GM12891 (cell line): Measurements from ENCODE around the gene FHIT.

ENCODE experiments used
- DNase-seq: peaks from one replicate; pipeline ENCODE4 v3.0.0; 2011; ENCODE audit warnings: low spot score; ENCODE audit not compliant: insufficient read length
- FAIRE-seq: peaks from 2 replicates; lab custom pipeline; 2011; peaks lifted over from hg19 to GRCh38; lab: Jason Lieb, UNC
- PAX5 ChIP-seq: IDR thresholded peaks from 2 replicates; pipeline ENCODE4 v1.6.1; 2011; ENCODE audit warnings: low read length, moderate library complexity, mild to moderate bottlenecking; ENCODE audit not compliant: insufficient read depth, severe bottlenecking
- POLR2A ChIP-seq: IDR thresholded peaks from 2 replicates; pipeline ENCODE4 v1.6.1; 2011; ENCODE audit warnings: low read depth, low read length, control low read depth
- POLR2AphosphoS5 ChIP-seq: IDR thresholded peaks from 2 replicates; pipeline ENCODE4 v1.6.1; 2011; ENCODE audit warnings: low read depth, low read length, control low read depth
- POU2F2 ChIP-seq: IDR thresholded peaks from 2 replicates; pipeline ENCODE4 v1.6.1; 2011; ENCODE audit warnings: low read depth, mild to moderate bottlenecking, control low read depth, low read length, moderate library complexity
- SPI1 ChIP-seq: IDR thresholded peaks from 2 replicates; pipeline ENCODE4 v1.6.1; 2011; ENCODE audit warnings: low read depth, low read length, control low read depth
- TAF1 ChIP-seq: IDR thresholded peaks from 2 replicates; pipeline ENCODE4 v1.6.1; 2011; ENCODE audit warnings: low read depth, low read length, control low read depth

The FHIT gene

DNA sequence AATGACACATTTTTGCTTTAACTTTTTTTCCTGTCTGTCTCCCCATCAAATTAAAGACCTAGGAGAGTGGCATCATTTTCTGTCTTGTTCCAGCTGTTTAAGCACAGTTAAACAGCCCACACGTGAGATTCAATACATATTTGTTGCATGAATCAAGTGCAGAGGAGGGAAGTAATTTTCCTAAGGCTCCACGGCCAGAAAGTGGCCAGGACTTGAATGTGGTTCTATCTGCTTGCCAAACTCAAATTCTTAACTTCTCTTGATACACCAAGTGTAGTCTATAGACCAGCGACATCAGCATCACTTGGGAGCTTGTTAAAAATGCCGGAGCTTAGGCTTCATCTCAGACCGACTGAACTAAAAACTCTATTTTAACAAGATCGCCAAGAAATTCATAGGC is 1476.6 kb downstream of the FHIT start:
- DNase-seq (no peak), FAIRE-seq (no peak)
- TF ChIP-seq PAX5 (no peak), POLR2AphosphoS5 (no peak), SPI1 (no peak), POLR2A (no peak), TAF1 (no peak), POU2F2 (no peak)

DNA sequence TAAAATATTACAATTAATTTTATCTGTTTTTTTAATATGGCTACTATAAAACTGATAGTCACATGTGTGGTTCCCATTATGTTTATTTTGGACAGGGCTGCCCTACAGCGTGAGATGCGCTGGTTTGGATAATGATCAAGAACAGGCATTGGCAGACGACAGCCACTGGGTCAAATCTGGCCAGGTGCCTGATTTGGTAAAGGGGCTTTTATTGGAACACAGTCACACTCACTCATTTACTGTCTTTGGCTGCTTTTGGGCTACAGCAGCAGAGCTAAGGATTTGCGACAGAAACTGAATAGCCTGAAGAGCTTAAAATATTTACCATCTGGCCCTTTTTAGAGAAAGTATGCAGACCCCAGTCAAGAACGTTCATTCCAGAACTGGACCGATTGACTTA is 1477.3 kb downstream of the FHIT start:
- TF ChIP-seq PAX5 = no peak
- TF ChIP-seq SPI1 = no peak
- TF ChIP-seq POU2F2 = no peak
- no peak for TF ChIP-seq POLR2A
- no peak for TF ChIP-seq TAF1
- no peak for TF ChIP-seq POLR2AphosphoS5
- DNase-seq (no peak), FAIRE-seq (no peak)

DNA sequence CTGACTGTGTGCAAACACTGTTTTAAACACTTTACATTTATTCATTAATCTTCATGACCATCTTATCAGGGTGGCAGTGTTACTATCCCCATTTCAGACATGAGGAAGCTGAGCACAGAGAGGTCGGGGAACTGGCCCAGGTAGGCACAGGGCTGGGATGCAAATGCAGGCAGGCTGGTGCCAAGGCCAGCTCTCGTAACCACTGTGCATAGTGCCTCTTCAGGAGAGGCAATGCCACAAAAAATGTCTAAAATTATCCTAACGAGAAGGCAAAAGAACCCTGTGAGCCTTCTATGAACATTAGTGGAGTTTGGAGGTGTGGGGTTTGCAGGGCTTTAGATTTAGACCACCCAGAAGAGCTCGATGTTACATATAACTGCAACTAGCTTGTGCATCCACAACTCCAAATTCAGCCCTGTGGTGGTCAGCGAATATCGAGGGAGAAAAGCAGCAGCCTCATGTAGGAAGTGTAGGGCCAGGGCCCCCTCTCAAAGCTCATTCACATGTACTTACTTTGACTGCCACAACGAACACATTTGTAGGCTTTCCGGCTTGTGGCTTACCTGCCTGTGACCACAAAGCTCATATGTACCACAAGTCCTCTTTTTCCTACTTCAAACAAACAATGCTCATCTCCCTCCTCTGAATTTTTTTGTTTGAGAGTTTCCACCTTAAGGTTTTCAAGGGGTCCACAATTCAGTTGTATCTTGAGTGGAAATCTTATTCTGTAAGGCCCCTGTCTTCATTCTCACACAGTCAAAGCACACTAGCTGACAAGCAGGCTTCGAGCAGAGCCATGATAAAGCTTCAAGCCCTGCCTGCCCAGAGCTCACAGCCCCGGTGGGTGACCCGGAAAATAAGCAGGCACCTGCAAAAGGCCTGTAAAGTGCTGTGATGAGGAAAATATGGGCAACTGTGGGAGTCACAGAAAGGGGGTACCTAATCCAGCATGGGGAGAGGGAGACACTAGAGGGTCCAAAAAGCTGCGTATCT is 1478.5 kb downstream of the FHIT start:
- TF ChIP-seq SPI1 (no peak), TAF1 (no peak), POLR2AphosphoS5 (no peak), POU2F2 (no peak), POLR2A (no peak)
- DNase-seq = no peak
- FAIRE-seq = peak; percentile 65

DNA sequence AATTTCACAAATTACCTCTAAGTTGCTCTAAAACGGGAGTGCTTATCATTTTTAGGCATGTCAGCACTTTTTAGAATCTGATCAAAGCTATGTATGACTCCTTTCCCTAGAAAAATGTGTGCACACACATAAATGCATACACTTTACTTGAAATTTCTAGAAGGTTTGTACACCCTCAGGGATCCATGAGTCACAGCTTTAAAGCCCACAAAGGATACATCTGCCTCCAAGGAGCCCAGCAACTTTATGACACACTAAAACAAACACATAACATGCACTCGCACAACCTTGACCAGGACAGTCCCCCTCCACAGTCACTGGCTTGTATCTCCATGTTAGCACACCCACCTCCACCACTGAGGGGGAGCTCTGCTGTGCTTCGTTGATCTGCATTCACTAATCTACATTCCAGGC is 1479.5 kb downstream of the FHIT start:
- DNase-seq (no peak), FAIRE-seq (no peak)
- TF ChIP-seq POLR2A (no peak), POLR2AphosphoS5 (no peak), POU2F2 (no peak)

DNA sequence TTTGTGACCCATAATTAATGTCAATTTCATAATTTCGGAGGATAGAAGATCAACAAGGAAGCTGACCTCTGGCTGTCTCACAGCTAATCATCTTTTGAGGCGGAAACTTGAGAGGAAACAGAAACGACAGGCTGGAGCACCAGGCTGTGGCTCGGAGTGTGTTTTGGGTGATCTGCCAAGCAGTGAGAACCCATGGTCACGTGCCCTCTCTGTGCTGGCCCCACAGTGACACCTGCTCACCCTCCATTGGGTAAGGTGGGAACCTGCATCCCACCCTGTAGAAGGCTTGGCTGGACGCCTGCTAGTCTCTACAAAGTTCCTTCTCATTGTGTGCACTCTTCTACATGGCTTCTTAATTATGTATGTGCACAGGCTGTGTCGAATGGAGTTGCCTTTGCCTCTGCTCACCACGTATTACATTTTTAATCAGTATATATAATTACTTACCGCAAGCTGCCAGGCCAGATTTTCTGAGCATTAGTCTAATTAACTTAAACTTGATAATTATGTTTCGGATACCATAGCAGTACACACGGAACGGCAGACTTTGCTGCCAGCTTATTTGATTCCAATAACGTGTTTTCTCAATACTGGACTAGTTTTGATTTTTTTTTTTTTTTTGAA is 1482.0 kb downstream of the FHIT start:
- no peak for FAIRE-seq
- TF ChIP-seq POLR2A (no peak), SPI1 (no peak), POLR2AphosphoS5 (no peak), TAF1 (no peak), PAX5 (no peak), POU2F2 (no peak)
- DNase-seq = no peak

DNA sequence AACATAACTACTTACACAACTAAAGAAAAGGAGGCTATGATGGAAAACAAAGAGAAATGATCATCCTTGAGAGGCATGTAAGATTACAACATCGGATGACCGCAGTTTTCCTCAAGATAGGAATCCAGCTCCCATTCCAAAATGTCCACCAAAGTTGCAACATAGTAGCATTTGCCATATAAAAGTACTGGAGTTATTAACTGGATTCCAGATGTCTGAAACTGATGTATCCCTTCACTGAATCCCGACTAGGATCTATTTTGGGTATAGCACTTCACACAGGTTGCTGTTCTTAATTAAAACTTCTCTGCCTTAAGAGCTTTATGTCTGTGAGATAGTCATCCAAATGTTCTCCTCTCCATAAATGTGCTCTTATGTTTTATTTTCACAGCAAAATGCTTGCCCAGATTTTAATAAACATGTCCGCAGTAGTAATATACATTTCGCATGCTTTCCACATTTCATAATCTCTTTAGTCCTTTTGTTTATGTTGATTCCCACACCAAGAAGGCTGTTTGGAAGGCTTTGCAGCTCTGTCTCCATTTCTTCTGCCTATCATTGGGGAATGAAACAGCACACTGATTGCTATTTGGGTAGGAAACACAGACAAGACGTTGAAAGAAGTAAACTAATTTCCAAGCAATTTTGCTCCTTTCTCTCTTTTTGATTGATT is 1484.9 kb downstream of the FHIT start:
- FAIRE-seq (no peak), DNase-seq (no peak)
- TF ChIP-seq SPI1 = no peak
- TF ChIP-seq POLR2A = no peak
- no peak for TF ChIP-seq POLR2AphosphoS5
- TF ChIP-seq PAX5 = no peak
- no peak for TF ChIP-seq POU2F2
- TF ChIP-seq TAF1 = no peak

DNA sequence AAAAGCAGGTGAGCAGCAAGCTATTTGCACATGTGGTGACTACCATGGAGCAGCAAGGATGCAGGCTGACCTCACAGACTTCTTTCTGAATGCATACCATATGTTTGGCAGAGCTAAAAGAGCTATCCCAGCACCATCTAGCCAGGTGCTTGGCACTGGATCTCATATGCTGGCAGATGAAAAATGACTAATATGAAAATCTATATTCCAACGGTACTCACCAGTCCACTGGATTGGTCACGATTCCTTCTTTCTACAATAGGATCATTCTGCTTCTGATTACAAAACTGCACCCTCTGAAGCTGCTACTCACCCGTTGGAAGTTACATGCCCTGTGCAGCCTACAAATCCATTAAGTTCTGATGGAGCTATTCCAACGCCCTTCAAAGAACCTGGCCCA is 1487.1 kb downstream of the FHIT start:
- DNase-seq = no peak
- no peak for FAIRE-seq
- TF ChIP-seq POU2F2 = no peak
- TF ChIP-seq PAX5 = no peak
- no peak for TF ChIP-seq POLR2A
- no peak for TF ChIP-seq POLR2AphosphoS5
- TF ChIP-seq SPI1 = no peak
- no peak for TF ChIP-seq TAF1

DNA sequence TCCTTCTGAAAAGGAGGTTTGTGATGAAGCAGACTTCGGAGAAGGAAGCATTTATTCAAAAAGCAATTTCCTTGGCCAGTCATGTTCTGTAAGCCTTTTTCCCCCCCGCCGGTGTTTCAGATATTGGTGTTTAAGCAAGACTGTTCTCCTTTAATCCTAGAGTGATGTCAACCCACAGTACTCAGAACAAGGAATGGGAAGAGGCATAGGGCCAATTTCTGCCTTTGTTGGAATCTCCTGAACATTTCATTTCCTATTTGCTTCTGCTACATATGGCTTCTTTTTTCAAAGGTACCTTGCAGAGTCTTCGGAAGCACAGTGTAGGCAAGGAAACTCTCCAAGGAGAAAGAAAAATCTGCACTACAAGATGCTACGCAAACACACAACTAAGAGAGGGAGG is 1488.3 kb downstream of the FHIT start:
- no peak for FAIRE-seq
- no peak for DNase-seq
- TF ChIP-seq POLR2A = no peak
- no peak for TF ChIP-seq PAX5
- no peak for TF ChIP-seq POLR2AphosphoS5
- no peak for TF ChIP-seq POU2F2
- TF ChIP-seq SPI1 = no peak
- TF ChIP-seq TAF1 = no peak

DNA sequence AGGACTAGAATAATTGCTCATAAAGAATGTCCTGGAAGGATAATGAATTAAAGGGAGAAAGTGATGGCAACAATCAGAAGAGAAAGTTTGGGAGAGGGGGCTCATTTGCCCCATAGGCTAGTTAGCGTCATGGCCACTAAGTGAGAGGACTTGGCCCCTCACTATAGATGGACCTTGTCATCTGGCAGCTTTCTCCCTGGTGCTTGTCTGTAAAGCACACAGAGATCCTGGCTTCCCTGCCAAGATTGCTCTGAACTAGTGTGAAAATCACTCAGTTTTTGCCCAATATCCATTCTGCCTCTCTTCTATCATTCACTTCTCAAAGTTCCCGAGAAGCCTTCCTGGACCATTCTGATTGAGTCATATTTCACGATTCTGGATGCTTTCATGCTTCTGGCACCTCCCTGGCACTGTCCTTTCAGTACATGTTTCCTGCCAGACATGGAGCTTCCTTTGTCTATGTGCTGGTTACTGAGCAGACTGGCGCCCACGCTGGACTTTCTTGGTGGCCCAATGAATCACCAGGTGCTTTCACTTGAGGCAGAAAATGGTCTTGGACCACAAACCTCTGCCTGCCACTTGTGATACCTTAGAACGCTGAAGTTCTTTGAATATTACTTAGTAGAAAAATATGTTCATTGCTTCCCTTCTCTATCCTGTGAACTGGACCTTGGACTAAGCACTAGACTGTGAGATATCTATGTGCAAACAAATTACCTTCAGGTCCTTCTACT is 1491.8 kb downstream of the FHIT start:
- FAIRE-seq = no peak
- no peak for DNase-seq
- TF ChIP-seq POLR2A (no peak), PAX5 (no peak), POLR2AphosphoS5 (no peak), POU2F2 (no peak), TAF1 (no peak), SPI1 (no peak)
